A549 (cell line): ENCODE data around the gene SELP.

Experiments
- BHLHE40 ChIP-seq: IDR thresholded peaks from 2 replicates; pipeline ENCODE4 v1.6.1; 2012; ENCODE audit warnings: low read depth, low read length, inconsistent platforms
- CHD4 ChIP-seq: fragments of 200-600 bp; sonication (generic); IDR thresholded peaks from 2 replicates; pipeline ENCODE4 v1.6.1; 2016; ENCODE audit warnings: antibody characterized with exemption, mild to moderate bottlenecking, borderline replicate concordance
- CTCF ChIP-seq: fragments of >200 bp; sonication (Bioruptor Twin); formaldehyde crosslinking; IDR thresholded peaks from 3 replicates; pipeline ENCODE4 v1.5.1; 2016
- EP300 ChIP-seq, 2 experiments: fragments of >200 bp; sonication (Bioruptor Twin); formaldehyde crosslinking; IDR thresholded peaks; 2 replicates in 1 of 2; 3 replicates in 1 of 2; pipeline ENCODE4 v1.6.1; 2016 to 2017
- ESRRA ChIP-seq: fragments of 150-350 bp; IDR thresholded peaks from 2 replicates; pipeline ENCODE4 v1.6.1; 2014; ENCODE audit warnings: mild to moderate bottlenecking, low read length, borderline replicate concordance
- HDAC2 ChIP-seq: fragments of 200-600 bp; sonication (generic); IDR thresholded peaks from 2 replicates; pipeline ENCODE4 v1.6.1; 2016
- HOXA7 ChIP-seq: fragments of 250-450 bp; sonication (Bioruptor Pico); IDR thresholded peaks from 2 replicates; pipeline ENCODE4 v1.5.0; 2020; ENCODE audit warnings: mild to moderate bottlenecking, moderate library complexity
- HOXB13 ChIP-seq: fragments of 250-450 bp; sonication (Bioruptor Pico); IDR thresholded peaks from 2 replicates; pipeline ENCODE4 v1.5.0; 2020; ENCODE audit warnings: low read depth, mild to moderate bottlenecking, moderate library complexity
- TP53 ChIP-seq: fragments of 250-450 bp; sonication (Bioruptor Pico); IDR thresholded peaks from 2 replicates; pipeline ENCODE4 v1.5.0; 2021; ENCODE audit warnings: mild to moderate bottlenecking, moderate library complexity
- TF ChIP-seq, protein P1 (sequence below): fragments of 200-600 bp; sonication (generic); IDR thresholded peaks from 2 replicates; pipeline ENCODE4 v1.6.1; 2016; ENCODE audit warnings: antibody characterized with exemption, mild to moderate bottlenecking, moderate library complexity
- TF ChIP-seq, protein P2 (sequence below): fragments of 250-450 bp; sonication (Bioruptor Pico); IDR thresholded peaks from 2 replicates; pipeline ENCODE4 v1.5.0; 2021; ENCODE audit warnings: mild to moderate bottlenecking, moderate library complexity, borderline replicate concordance

GRCh38 chr1:169574336-169574735, 55.6 kb downstream of the SELP start:
- TF ChIP-seq CHD4, result no peak
- TF ChIP-seq CTCF, result no peak
- no peak for TF ChIP-seq ESRRA
- TF ChIP-seq HOXA7, result no peak
- TF ChIP-seq EP300 (IDR thresholded peaks at IDR 0.05), result no peak
- no peak for TF ChIP-seq BHLHE40
- TF ChIP-seq TP53 (CRISPR knock-in tag), result no peak
- TF ChIP-seq, protein P1, sequence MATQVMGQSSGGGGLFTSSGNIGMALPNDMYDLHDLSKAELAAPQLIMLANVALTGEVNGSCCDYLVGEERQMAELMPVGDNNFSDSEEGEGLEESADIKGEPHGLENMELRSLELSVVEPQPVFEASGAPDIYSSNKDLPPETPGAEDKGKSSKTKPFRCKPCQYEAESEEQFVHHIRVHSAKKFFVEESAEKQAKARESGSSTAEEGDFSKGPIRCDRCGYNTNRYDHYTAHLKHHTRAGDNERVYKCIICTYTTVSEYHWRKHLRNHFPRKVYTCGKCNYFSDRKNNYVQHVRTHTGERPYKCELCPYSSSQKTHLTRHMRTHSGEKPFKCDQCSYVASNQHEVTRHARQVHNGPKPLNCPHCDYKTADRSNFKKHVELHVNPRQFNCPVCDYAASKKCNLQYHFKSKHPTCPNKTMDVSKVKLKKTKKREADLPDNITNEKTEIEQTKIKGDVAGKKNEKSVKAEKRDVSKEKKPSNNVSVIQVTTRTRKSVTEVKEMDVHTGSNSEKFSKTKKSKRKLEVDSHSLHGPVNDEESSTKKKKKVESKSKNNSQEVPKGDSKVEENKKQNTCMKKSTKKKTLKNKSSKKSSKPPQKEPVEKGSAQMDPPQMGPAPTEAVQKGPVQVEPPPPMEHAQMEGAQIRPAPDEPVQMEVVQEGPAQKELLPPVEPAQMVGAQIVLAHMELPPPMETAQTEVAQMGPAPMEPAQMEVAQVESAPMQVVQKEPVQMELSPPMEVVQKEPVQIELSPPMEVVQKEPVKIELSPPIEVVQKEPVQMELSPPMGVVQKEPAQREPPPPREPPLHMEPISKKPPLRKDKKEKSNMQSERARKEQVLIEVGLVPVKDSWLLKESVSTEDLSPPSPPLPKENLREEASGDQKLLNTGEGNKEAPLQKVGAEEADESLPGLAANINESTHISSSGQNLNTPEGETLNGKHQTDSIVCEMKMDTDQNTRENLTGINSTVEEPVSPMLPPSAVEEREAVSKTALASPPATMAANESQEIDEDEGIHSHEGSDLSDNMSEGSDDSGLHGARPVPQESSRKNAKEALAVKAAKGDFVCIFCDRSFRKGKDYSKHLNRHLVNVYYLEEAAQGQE, result no peak
- TF ChIP-seq, protein P2, sequence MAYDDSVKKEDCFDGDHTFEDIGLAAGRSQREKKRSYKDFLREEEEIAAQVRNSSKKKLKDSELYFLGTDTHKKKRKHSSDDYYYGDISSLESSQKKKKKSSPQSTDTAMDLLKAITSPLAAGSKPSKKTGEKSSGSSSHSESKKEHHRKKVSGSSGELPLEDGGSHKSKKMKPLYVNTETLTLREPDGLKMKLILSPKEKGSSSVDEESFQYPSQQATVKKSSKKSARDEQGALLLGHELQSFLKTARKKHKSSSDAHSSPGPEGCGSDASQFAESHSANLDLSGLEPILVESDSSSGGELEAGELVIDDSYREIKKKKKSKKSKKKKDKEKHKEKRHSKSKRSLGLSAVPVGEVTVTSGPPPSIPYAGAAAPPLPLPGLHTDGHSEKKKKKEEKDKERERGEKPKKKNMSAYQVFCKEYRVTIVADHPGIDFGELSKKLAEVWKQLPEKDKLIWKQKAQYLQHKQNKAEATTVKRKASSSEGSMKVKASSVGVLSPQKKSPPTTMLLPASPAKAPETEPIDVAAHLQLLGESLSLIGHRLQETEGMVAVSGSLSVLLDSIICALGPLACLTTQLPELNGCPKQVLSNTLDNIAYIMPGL (CRISPR knock-in tag), result no peak
- no peak for TF ChIP-seq HOXB13
- no peak for TF ChIP-seq HDAC2
